SU-DHL-6 (cell line): ENCODE measurements around the gene PIN1.
"Not testable (repeated sequence)": the region's sequence is repeated elsewhere in the genome, so short reads cannot be mapped to it uniquely, and the experiment has no call there.

Experiments used
- H2AFZ ChIP-seq: fragments of 200-600 bp; sonication (generic); 2 replicates; pipeline ENCODE4 v1.6.1; 2014; ENCODE audit warnings: low read depth, mild to moderate bottlenecking, moderate library complexity, mixed read lengths, antibody characterized with exemption, low read length; ENCODE audit not compliant: severe bottlenecking
- H3F3A ChIP-seq: fragments of 200-600 bp; shearing (Covaris generic); 2 replicates; pipeline ENCODE4 v1.6.0; 2016; ENCODE audit warnings: antibody characterized with exemption, mild to moderate bottlenecking; ENCODE audit not compliant: insufficient read depth
- H3K27ac ChIP-seq: fragments of 200-600 bp; sonication (generic); 2 replicates; pipeline ENCODE4 v1.5.1; 2016; ENCODE audit warnings: low read depth, mild to moderate bottlenecking, low read length, moderate library complexity, mixed read lengths
- H3K27me3 ChIP-seq: fragments of 200-600 bp; sonication (generic), shearing (Covaris generic); 2 replicates; pipeline ENCODE4 v1.6.0; 2014; ENCODE audit warnings: mild to moderate bottlenecking, low read length
- H3K36me3 ChIP-seq: fragments of 200-600 bp; sonication (generic); 2 replicates; pipeline ENCODE4 v1.6.1; 2014; ENCODE audit warnings: mild to moderate bottlenecking, low read length, mixed read lengths
- H3K4me2 ChIP-seq: fragments of 300-600, 200-600 bp; shearing (Covaris generic), sonication (generic); 2 replicates; pipeline ENCODE4 v1.6.0; 2014; ENCODE audit warnings: low read length, low read depth, mild to moderate bottlenecking; ENCODE audit not compliant: poor library complexity, severe bottlenecking
- H3K4me3 ChIP-seq: fragments of 200-600 bp; sonication (generic); 2 replicates; pipeline ENCODE4 v1.5.1; 2014; ENCODE audit warnings: antibody characterized with exemption, low read length, mild to moderate bottlenecking, mixed read lengths; ENCODE audit not compliant: insufficient read depth, poor library complexity, severe bottlenecking
- H3K79me2 ChIP-seq: fragments of 200-600 bp; sonication (generic); 2 replicates; pipeline ENCODE4 v1.6.1; 2014; ENCODE audit warnings: mild to moderate bottlenecking, low read length, moderate library complexity; ENCODE audit not compliant: insufficient read depth
- H3K9ac ChIP-seq: fragments of 200-600 bp; sonication (generic); 2 replicates; pipeline ENCODE4 v1.7.0; 2014; ENCODE audit warnings: mild to moderate bottlenecking, low read length
- H3K9me2 ChIP-seq: fragments of 200-600 bp; sonication (generic); replicated peaks from 2 replicates; pipeline ENCODE4 v1.6.1; 2014; ENCODE audit warnings: low read length; ENCODE audit not compliant: insufficient read depth
- H3K9me3 ChIP-seq: fragments of 200-600 bp; sonication (generic); 2 replicates; pipeline ENCODE4 v1.6.1; 2014; ENCODE audit warnings: low read length, mixed read lengths; ENCODE audit not compliant: insufficient read depth
- H4K20me1 ChIP-seq: fragments of 200-600 bp; sonication (generic); 2 replicates; pipeline ENCODE4 v1.6.1; 2014; ENCODE audit warnings: low read depth, mild to moderate bottlenecking, antibody characterized with exemption, low read length, moderate library complexity, mixed read lengths
- CTCF ChIP-seq: fragments of 200-600 bp; sonication (generic); IDR thresholded peaks from one replicate; pipeline ENCODE4 v1.5.1; 2017; ENCODE audit warnings: antibody characterized with exemption, mild to moderate bottlenecking, low read length, moderate library complexity; ENCODE audit not compliant: insufficient read depth, poor library complexity, severe bottlenecking
- EZH2phosphoT487 ChIP-seq: fragments of 200-600 bp; sonication (generic), shearing (Covaris generic); conservative IDR thresholded peaks from 2 replicates; pipeline ENCODE4 v1.6.1; 2018; ENCODE audit warnings: mild to moderate bottlenecking, antibody characterized with exemption, low read length, moderate library complexity, mixed read lengths

The PIN1 gene

DNA sequence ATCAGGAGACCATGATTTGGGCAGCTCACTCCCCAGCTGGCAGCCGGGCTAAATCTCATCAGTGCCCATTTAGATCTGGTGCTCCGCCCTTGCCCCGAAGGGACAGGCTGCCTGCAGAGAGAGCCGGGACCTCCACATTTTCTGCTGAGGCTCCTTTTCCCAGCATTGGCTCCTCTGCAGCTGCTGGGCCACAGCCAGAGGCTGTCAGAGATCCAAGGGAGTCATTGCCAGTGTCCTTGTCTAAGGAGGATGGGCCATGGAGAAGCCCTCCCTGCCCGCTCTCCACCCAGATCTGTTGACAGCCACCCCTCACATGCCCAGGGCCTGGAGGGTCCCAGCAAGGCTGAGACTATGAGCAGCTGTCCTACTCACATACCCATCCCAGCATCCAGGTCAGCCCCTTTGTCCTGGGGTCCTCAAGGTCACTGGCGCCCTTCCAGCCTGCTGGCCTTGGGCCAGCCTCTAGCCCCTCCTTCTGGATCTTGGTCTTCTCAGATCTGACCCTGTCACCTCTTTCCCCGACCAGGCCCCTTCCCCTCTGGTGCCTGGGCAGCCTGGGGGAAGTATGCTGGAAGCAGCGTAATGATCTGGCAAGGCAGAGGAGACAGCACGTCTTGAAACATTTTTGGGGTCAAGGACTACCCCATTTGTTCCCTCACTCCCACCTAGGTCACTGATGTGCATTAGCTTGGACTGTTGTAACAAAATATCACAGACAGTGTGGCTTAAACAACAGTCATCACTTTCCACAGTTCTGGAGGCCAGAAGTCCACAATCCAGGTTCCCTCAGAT, 7.9 kb downstream of the PIN1 start:
- Histone ChIP-seq H3K4me2 (no peak overlapping the region), H4K20me1 (no peaks in the 10 kb centered on the region), H3K4me3 (no peak overlapping the region), H3F3A (no peaks in the 10 kb centered on the region), H3K9me2 (no peaks in the 10 kb centered on the region), H3K36me3 (no peaks in the 10 kb centered on the region; the same call in 1 of the 2 replicates), H3K27me3 (no peaks in the 10 kb centered on the region), H2AFZ (no peak overlapping the region), H3K9me3 (no peaks in the 10 kb centered on the region), H3K27ac (no peak overlapping the region), H3K79me2 (no peaks in the 10 kb centered on the region; the same call in 1 of the 2 replicates), H3K9ac (no peak overlapping the region)
- TF ChIP-seq EZH2phosphoT487 (no peak), CTCF (no peak)

GRCh38 chr19:9843626-9844273, 8.6 kb downstream of the PIN1 start:
- not testable (repeated sequence) for H2AFZ ChIP-seq, H3F3A ChIP-seq, H3K9me3 ChIP-seq, H3K27ac ChIP-seq, H3K4me2 ChIP-seq, H3K9ac ChIP-seq, H3K9me2 ChIP-seq, H4K20me1 ChIP-seq, H3K4me3 ChIP-seq, H3K27me3 ChIP-seq, H3K79me2 ChIP-seq, H3K36me3 ChIP-seq

GRCh38 chr19:9847087-9847671, 12.1 kb downstream of the PIN1 start:
- H2AFZ ChIP-seq: no peak overlapping the region
- no peaks in the 10 kb centered on the region for H3K9me3 ChIP-seq
- TF ChIP-seq CTCF: no peak
- TF ChIP-seq EZH2phosphoT487: no peak
- H3F3A ChIP-seq: no peaks in the 10 kb centered on the region
- no peaks in the 10 kb centered on the region for H3K36me3 ChIP-seq
- H3K79me2 ChIP-seq: no peaks in the 10 kb centered on the region
- H3K27me3 ChIP-seq: no peaks in the 10 kb centered on the region
- H4K20me1 ChIP-seq: no peaks in the 10 kb centered on the region
- H3K4me2 ChIP-seq: no peak overlapping the region
- H3K9me2 ChIP-seq: no peaks in the 10 kb centered on the region
- H3K27ac ChIP-seq: no peak overlapping the region
- H3K9ac ChIP-seq: no peak overlapping the region
- H3K4me3 ChIP-seq: no peak overlapping the region

DNA sequence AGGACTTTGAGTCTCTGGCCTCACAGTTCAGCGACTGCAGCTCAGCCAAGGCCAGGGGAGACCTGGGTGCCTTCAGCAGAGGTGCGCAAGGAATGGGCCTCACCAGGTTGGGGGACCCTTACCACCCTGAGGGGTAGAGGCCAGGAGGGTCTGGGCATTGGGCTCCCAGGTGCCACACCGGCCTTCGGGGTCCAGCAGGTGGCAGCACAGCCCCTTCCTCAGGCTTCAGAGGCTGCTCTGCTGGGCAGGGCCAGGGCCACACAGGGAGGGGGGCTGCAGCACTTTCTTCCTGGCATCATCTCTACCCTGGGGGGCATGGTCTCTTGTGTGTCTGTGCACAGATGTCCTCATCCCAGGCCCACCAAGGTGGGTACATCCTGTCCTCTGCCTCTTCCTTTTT, 12.9 kb downstream of the PIN1 start:
- Histone ChIP-seq H3K36me3 (no peaks in the 10 kb centered on the region), H3K9me3 (no peaks in the 10 kb centered on the region), H3K4me3 (no peak overlapping the region), H3K27me3 (no peaks in the 10 kb centered on the region), H4K20me1 (no peaks in the 10 kb centered on the region), H3K27ac (no peak overlapping the region), H3K79me2 (no peaks in the 10 kb centered on the region), H3K9me2 (no peaks in the 10 kb centered on the region), H3F3A (no peaks in the 10 kb centered on the region), H3K4me2 (no peak overlapping the region), H2AFZ (no peak overlapping the region), H3K9ac (no peak overlapping the region)
- TF ChIP-seq CTCF (peak; percentile 35), EZH2phosphoT487 (no peak)
